AG04450 (cell line): ENCODE measurements around the gene GALNT11. TPM values are rescaled to one million over a fixed set of nuclear protein-coding genes. Genes with fewer than 3 reads are reported as not detected.
"Not testable (repeated sequence)": the region's sequence is repeated elsewhere in the genome, so short reads cannot be mapped to it uniquely, and the experiment has no call there.

Experiments used
- CTCF ChIA-PET: fragments of 300-600, 350-600 bp; formaldehyde crosslinking; extraction: SDS; loops from one replicate; lab custom pipeline; 2022; ENCODE audit warnings: antibody characterized with exemption, inconsistent platforms; lab: Charles Lee
- POLR2A ChIA-PET: fragments of 350-600 bp; formaldehyde crosslinking; extraction: SDS; loops from one replicate; lab custom pipeline; 2021; ENCODE audit warnings: antibody characterized with exemption, inconsistent platforms; lab: Yijun Ruan, JAX
- DNase-seq: peaks from one replicate; pipeline ENCODE4 v3.0.0-alpha.2; 2011; ENCODE audit warnings: low read depth, low spot score
- H3K27ac ChIP-seq: one replicate; pipeline ENCODE4 v1.5.1; 2012; ENCODE audit warnings: low read depth, low read length, control low read depth
- H3K27me3 ChIP-seq: one replicate; pipeline ENCODE4 v1.6.0; 2012; ENCODE audit warnings: low read length; ENCODE audit not compliant: control insufficient read depth, insufficient read depth
- H3K4me3 ChIP-seq: 2 replicates; pipeline ENCODE4 v1.5.1; 2011; ENCODE audit warnings: mild to moderate bottlenecking, low read depth, low read length, control low read depth
- H3K9me3 ChIP-seq: 2 replicates; pipeline ENCODE4 v1.5.1; 2012; ENCODE audit warnings: low read length; ENCODE audit not compliant: control insufficient read depth, insufficient read depth
- polyA plus RNA-seq: library from polyadenylated mRNA; depleted of rRNA; stranded (reverse); fragments of >200 nt; gene quantifications from 2 replicates; pipeline ENCODE4 v1.2.3, GENCODE V29; 2011
- TF ChIP-seq, protein P1 (sequence below): IDR thresholded peaks from 2 replicates; pipeline ENCODE4 v1.5.1; 2011; ENCODE audit warnings: low read depth, low read length, control low read depth, inconsistent platforms

GALNT11 gene
- polyA plus RNA-seq, 1 experiment, result 37.6 TPM

- no peaks in the 10 kb centered on the region for H3K9me3 ChIP-seq
- ChIA-PET CTCF (interaction anchor here (0.7 kb wide), 1 partner anchor 629 kb away, joined by 3 read pairs; no protein-coding TSS in a partner anchor), POLR2A (no interaction called here)
- no peak overlapping the region for H3K4me3 ChIP-seq
- DNase-seq, result no peak
- no peak overlapping the region for H3K27ac ChIP-seq
- H3K27me3 ChIP-seq, result no peaks in the 10 kb centered on the region
- TF ChIP-seq, protein P1, sequence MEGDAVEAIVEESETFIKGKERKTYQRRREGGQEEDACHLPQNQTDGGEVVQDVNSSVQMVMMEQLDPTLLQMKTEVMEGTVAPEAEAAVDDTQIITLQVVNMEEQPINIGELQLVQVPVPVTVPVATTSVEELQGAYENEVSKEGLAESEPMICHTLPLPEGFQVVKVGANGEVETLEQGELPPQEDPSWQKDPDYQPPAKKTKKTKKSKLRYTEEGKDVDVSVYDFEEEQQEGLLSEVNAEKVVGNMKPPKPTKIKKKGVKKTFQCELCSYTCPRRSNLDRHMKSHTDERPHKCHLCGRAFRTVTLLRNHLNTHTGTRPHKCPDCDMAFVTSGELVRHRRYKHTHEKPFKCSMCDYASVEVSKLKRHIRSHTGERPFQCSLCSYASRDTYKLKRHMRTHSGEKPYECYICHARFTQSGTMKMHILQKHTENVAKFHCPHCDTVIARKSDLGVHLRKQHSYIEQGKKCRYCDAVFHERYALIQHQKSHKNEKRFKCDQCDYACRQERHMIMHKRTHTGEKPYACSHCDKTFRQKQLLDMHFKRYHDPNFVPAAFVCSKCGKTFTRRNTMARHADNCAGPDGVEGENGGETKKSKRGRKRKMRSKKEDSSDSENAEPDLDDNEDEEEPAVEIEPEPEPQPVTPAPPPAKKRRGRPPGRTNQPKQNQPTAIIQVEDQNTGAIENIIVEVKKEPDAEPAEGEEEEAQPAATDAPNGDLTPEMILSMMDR, result no peak
These were observed 52.6 kb downstream of the GALNT11 start for GRCh38 chr7:152078025-152078424.

DNA sequence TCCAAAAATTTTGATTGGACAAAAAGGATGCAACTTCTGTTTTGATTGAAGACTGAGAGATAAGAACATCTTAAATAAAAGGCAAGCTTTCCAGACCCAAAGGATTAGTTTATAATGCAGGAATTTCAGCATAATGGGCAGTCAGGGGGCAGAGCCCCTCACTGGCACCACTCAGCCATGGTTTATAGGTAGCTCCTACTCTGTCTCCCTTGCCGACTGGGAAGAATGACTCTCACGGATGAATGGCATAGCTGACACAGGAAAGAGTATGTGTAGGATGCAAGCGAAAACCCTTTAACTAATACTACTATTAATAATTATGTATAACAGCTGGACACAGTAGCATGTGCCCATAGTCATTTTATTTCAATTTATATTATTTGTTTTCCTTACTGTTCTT is 53.3 kb downstream of the GALNT11 start:
- TF ChIP-seq, protein P1, result no peak
- POLR2A ChIA-PET, result no interaction called here
- no peak for DNase-seq
- H3K27ac ChIP-seq, result no peak overlapping the region
- CTCF ChIA-PET, result no interaction called here
- H3K4me3 ChIP-seq, result no peak overlapping the region
- no peaks in the 10 kb centered on the region for H3K27me3 ChIP-seq
- no peaks in the 10 kb centered on the region for H3K9me3 ChIP-seq

GRCh38 chr7:152081088-152081487 is 55.6 kb downstream of the GALNT11 start:
- POLR2A ChIA-PET, result no interaction called here
- TF ChIP-seq, protein P1, result no peak
- Histone ChIP-seq H3K4me3 (no peak overlapping the region), H3K27ac (no peak overlapping the region), H3K27me3 (no peaks in the 10 kb centered on the region), H3K9me3 (no peaks in the 10 kb centered on the region)
- DNase-seq, result no peak
- CTCF ChIA-PET, result interaction anchor here (0.6 kb wide), 1 partner anchor 14 kb away, joined by 5 read pairs; no protein-coding TSS in a partner anchor

- H3K27ac ChIP-seq, H3K27me3 ChIP-seq, DNase-seq, POLR2A ChIA-PET, CTCF ChIA-PET, H3K4me3 ChIP-seq, H3K9me3 ChIP-seq: not testable (repeated sequence)
These were observed 56.7 kb downstream of the GALNT11 start for GRCh38 chr7:152082073-152082721.

DNA sequence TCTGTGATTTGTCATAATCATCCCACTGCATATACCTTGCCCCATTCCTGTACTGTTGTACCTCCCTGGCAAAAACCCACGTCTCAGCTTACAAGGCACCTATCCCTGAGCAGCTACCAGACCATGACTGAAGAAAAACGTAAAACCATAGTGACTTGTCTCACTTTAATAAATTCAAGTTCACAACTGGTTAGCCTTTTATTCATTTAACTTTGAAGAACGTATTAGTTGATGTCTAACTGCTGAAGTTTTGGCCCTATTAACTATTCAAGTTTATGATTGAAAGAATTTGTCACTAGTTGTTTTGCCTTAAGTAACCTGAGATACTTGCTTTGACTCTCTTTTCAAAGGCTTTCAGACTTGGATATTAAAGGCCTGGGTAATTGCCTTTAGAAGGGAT is 59.7 kb downstream of the GALNT11 start:
- Histone ChIP-seq H3K9me3 (peaks cover 8% of the 10 kb centered on the region; the same call in 1 of the 2 replicates), H3K4me3 (no peak overlapping the region), H3K27ac (no peak overlapping the region), H3K27me3 (no peaks in the 10 kb centered on the region)
- CTCF ChIA-PET, result no interaction called here
- POLR2A ChIA-PET, result no interaction called here
- TF ChIP-seq, protein P1, result no peak
- no peak for DNase-seq
